PFSK-1 (cell line): Measurements from ENCODE around the gene CACNA1S.

Experiments used
- FOXP2 ChIP-seq: optimal IDR thresholded peaks from 2 replicates; pipeline ENCODE3; 2011; ENCODE audit warnings: borderline replicate concordance, control low read depth, inconsistent platforms; ENCODE audit not compliant: insufficient read depth; ENCODE audit errors: extremely low read length, extremely low read depth
- POLR2AphosphoS5 ChIP-seq: IDR thresholded peaks from 2 replicates; pipeline ENCODE4 v1.6.1; 2012; ENCODE audit warnings: low read depth, mild to moderate bottlenecking, control low read depth, low read length, moderate library complexity
- SIN3A ChIP-seq: IDR thresholded peaks from 2 replicates; pipeline ENCODE4 v1.6.1; 2012; ENCODE audit warnings: mild to moderate bottlenecking, low read length, moderate library complexity, borderline replicate concordance; ENCODE audit not compliant: insufficient read depth
- TAF1 ChIP-seq: IDR thresholded peaks from 2 replicates; pipeline ENCODE4 v1.6.1; 2012; ENCODE audit warnings: low read length, control low read depth, borderline replicate concordance; ENCODE audit not compliant: insufficient read depth
- TF ChIP-seq, protein P1 (sequence below), 2 experiments: IDR thresholded peaks; 2 replicates each; pipeline versions ENCODE4 v1.6.1 to v1.8.0; 2011 to 2012; ENCODE audit warnings: low read depth in 2 of 2, low read length in 2 of 2, control low read depth in 1 of 2, inconsistent platforms in 1 of 2, mild to moderate bottlenecking in 1 of 2, moderate library complexity in 1 of 2; ENCODE audit not compliant: insufficient read depth in 1 of 2

Gene CACNA1S

DNA sequence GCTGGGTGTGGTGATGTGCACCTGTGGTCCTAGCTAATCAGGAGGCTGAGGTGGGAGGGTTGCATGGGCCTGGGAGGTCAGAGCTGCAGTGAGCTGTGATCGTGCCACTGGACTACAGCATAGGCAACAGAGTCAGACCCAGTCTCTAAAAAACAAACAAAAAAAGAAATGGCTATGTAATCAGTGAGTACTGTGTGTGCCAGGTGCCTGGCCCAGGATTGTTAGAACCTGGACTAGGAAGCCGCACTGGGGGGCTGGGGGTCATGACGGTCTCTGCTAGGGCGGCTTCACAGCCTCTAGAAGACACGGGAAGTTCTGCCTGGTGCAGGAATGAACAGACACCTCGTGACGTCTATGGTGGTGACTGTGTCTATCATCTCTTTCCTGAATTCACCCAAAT lies 33.6 kb upstream of the CACNA1S start:
- no peak for TF ChIP-seq SIN3A
- TF ChIP-seq POLR2AphosphoS5 = no peak

GRCh38 chr1:201145132-201145531 lies 32.9 kb upstream of the CACNA1S start:
- TF ChIP-seq FOXP2 (no peak), SIN3A (no peak), TAF1 (no peak), POLR2AphosphoS5 (no peak)
- TF ChIP-seq, protein P1, sequence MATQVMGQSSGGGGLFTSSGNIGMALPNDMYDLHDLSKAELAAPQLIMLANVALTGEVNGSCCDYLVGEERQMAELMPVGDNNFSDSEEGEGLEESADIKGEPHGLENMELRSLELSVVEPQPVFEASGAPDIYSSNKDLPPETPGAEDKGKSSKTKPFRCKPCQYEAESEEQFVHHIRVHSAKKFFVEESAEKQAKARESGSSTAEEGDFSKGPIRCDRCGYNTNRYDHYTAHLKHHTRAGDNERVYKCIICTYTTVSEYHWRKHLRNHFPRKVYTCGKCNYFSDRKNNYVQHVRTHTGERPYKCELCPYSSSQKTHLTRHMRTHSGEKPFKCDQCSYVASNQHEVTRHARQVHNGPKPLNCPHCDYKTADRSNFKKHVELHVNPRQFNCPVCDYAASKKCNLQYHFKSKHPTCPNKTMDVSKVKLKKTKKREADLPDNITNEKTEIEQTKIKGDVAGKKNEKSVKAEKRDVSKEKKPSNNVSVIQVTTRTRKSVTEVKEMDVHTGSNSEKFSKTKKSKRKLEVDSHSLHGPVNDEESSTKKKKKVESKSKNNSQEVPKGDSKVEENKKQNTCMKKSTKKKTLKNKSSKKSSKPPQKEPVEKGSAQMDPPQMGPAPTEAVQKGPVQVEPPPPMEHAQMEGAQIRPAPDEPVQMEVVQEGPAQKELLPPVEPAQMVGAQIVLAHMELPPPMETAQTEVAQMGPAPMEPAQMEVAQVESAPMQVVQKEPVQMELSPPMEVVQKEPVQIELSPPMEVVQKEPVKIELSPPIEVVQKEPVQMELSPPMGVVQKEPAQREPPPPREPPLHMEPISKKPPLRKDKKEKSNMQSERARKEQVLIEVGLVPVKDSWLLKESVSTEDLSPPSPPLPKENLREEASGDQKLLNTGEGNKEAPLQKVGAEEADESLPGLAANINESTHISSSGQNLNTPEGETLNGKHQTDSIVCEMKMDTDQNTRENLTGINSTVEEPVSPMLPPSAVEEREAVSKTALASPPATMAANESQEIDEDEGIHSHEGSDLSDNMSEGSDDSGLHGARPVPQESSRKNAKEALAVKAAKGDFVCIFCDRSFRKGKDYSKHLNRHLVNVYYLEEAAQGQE (IDR thresholded peaks at IDR 0.05; ENCODE audit: insufficient read depth in 1 of 2, low read depth in 2 of 2, low read length in 2 of 2) = no peak

DNA sequence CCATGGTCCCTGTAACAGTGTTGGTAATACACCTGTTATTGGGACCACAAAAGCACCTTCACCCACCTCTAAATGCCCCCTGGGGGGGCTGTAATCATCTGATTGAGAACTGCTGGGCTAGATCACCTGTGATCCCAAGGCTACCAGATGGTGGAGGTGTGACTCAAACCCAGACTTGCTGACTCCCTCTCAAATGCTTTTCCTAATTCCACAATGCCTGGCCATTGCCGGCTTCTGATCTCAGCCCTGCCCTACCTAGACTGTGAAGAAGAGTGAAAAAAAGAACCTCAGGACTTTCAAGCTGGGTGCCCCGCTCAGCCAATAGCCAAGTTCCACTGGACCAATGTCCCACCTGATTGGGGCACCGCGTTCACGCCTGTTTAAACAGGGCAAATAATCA lies 32.5 kb upstream of the CACNA1S start:
- TF ChIP-seq FOXP2 = no peak
- TF ChIP-seq TAF1 = no peak
- TF ChIP-seq, protein P1 (IDR thresholded peaks at IDR 0.05; ENCODE audit: insufficient read depth in 1 of 2, low read depth in 2 of 2, low read length in 2 of 2) = no peak

DNA sequence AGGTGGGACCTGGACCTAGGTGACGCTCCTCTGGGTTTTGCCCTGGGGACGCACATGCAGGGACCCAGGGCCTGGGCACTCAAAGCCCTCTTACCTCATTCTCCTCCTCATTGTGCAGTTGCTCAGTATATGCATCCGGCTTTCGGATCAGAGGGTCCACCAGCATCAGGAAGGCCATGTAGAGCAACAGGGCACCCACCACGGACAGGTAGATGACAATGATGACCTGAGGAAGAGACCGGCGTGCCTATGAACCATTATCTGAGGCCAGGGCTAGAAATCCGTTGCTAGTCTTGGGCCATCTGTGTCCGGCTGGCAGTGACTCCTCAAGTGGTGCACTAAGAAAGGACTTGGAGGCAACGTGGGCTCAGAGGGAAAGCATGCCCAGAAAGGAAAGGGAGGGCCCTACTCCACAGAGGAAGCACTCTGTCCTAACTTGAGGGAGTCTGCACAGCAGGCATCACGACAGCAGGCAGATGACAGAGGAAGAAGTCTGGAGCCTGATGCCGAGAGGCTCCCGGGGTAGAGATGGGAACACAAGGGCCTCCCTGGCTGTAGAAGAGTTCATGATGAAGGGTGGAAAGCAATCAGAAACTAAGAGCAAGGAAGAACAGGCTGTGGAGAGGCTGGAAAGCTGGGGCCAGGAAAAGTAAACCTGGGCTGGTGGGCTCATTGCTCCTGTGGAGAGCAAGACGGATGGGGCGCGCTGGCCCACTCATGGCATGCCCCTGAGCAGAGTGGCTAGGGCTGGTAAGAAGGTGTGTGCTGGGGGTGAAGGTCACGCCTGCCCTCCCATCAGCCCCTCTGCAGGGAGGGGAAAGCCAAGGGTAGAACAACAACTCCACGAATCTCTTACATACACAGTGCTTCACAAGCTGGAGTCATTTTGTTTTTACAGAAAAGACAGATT lies 31.8 kb upstream of the CACNA1S start:
- TF ChIP-seq FOXP2 (no peak), TAF1 (no peak), SIN3A (no peak), POLR2AphosphoS5 (no peak)
- TF ChIP-seq, protein P1 (IDR thresholded peaks at IDR 0.05; ENCODE audit: insufficient read depth in 1 of 2, low read depth in 2 of 2, low read length in 2 of 2) = no peak

- TF ChIP-seq, protein P1 (IDR thresholded peaks at IDR 0.05; ENCODE audit: insufficient read depth in 1 of 2, low read depth in 2 of 2, low read length in 2 of 2) = no peak
- TF ChIP-seq TAF1 (no peak), SIN3A (no peak), FOXP2 (no peak), POLR2AphosphoS5 (no peak)
Measured at GRCh38 chr1:201142849-201143725, 30.9 kb upstream of the CACNA1S start.
